MV-4-11 (cell line): ENCODE results near the gene COX7A2L.

Experiments
- DNase-seq: peaks from one replicate; lab custom pipeline; 2025; lab: John Stamatoyannopoulos, UW

COX7A2L gene

GRCh38 chr2:42317486-42317885 lies 43.5 kb downstream of the COX7A2L start:
- DNase-seq: no peak

- no peak for DNase-seq
Observed at GRCh38 chr2:42316910-42317309, 44.1 kb downstream of the COX7A2L start.

GRCh38 chr2:42315844-42316470 lies 45.1 kb downstream of the COX7A2L start:
- no peak for DNase-seq

- peak; percentile 76 for DNase-seq
Observed at GRCh38 chr2:42314892-42315468, 46.0 kb downstream of the COX7A2L start.

GRCh38 chr2:42312106-42312505 lies 48.9 kb downstream of the COX7A2L start:
- no peak for DNase-seq

- no peak for DNase-seq
Observed at GRCh38 chr2:42310007-42310515, 51.0 kb downstream of the COX7A2L start.

GRCh38 chr2:42309366-42309765 lies 51.7 kb downstream of the COX7A2L start:
- DNase-seq: no peak

- DNase-seq: no peak
Observed at GRCh38 chr2:42307180-42307579, 53.8 kb downstream of the COX7A2L start.

GRCh38 chr2:42304059-42304713 lies 56.8 kb downstream of the COX7A2L start:
- DNase-seq: no peak

- no peak for DNase-seq
Observed at GRCh38 chr2:42303252-42303651, 57.8 kb downstream of the COX7A2L start.

GRCh38 chr2:42300527-42300926 lies 60.5 kb downstream of the COX7A2L start:
- no peak for DNase-seq
